HUES6 (cell line): ENCODE measurements around the gene NDST3.

Experiments
- H3K27ac ChIP-seq: 2 replicates; pipeline ENCODE4 v1.7.0; 2013; ENCODE audit warnings: low read depth, mild to moderate bottlenecking, low read length, inconsistent platforms
- H3K27me3 ChIP-seq: 2 replicates; pipeline ENCODE4 v1.6.1; 2013; ENCODE audit warnings: low read length; ENCODE audit not compliant: control insufficient read depth, insufficient read depth
- H3K36me3 ChIP-seq: 2 replicates; pipeline ENCODE4 v1.6.1; 2013; ENCODE audit warnings: low read length; ENCODE audit not compliant: control insufficient read depth, insufficient read depth
- H3K4me1 ChIP-seq: 2 replicates; pipeline ENCODE4 v1.6.1; 2013; ENCODE audit warnings: low read length; ENCODE audit not compliant: control insufficient read depth, insufficient read depth
- H3K4me3 ChIP-seq: 2 replicates; pipeline ENCODE4 v1.5.1; 2013; ENCODE audit warnings: low read depth, low read length
- H3K9ac ChIP-seq: one replicate; pipeline ENCODE4 v1.6.1; 2013; ENCODE audit warnings: mild to moderate bottlenecking, low read length
- H3K9me3 ChIP-seq: 2 replicates; pipeline ENCODE4 v1.6.1; 2013; ENCODE audit warnings: low read depth, low read length; ENCODE audit not compliant: control insufficient read depth, insufficient read depth

The NDST3 gene

DNA sequence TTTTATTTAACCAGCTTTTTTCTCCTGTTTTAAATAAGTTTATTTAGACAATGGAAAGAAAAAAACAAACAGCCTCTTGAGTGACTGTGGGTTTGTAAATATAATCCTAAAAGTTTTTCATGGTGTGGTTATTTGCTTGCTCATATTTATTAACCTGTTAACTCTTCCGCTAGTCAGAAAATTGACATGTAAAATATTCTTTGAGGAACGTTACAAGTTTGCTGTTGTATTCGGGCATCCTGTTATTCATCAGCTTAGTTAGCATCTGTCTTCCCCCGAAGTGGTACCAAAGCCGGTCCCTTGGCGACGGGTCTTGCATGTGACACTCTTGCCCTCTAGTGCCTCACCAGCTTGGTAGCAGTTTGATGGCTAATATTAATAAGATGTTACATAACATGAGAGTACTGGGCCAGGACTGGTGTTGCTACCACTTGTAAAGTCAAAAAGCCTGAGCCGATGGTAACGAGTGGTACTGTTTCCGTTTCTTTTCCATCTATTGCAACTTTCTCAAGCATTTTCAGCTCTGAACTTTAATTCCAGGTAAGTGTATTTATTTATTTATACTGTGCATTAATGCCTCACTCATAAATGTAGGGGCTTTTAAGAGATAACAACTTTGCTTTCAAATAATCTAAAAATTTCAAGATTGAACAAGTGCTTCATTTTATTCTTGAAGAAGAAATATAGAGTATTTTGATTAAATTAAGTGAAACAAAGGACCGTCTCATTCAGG is at the start of gene NDST3:
Gene NDST3, plus strand, starts transcription at position 434 of the 733 bp plus-strand sequence. CDS start 19,425 bp downstream, outside the sequence.
- Histone ChIP-seq H3K36me3 (no peaks in the 10 kb centered on the region), H3K4me3 (peak within 1 kb of the TSS; percentile 85), H3K27ac (no peak within 1 kb of the TSS), H3K4me1 (peaks cover 7% of the 10 kb centered on the region; the same call in 1 of the 2 replicates), H3K27me3 (peaks cover 5% of the 10 kb centered on the region; the same call in 1 of the 2 replicates), H3K9me3 (no peaks in the 10 kb centered on the region), H3K9ac (peak within 1 kb of the TSS; percentile 77)

DNA sequence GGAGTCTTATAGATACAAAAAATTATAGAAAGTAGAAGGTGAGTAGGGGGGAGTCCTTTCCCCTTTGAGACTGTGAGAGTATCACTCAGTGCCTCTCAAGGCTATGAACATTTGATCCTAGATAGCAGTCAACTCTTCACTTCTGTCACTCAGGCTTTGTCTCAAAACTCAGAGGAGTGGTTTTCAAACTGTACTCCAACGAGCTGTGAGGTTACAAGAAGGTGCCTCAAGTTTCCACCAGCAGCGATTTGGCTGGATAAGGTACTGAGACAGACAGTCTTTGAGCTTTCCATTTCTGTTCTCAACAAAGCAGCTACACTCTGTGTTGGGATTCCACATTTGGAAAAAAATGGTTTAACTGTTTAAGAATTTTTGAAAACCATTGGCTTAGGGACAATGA is 48.0 kb upstream of the NDST3 start:
- Histone ChIP-seq H3K9ac (no peak overlapping the region), H3K27ac (no peak overlapping the region), H3K9me3 (no peaks in the 10 kb centered on the region), H3K27me3 (no peaks in the 10 kb centered on the region), H3K4me1 (no peaks in the 10 kb centered on the region), H3K36me3 (no peaks in the 10 kb centered on the region), H3K4me3 (no peak overlapping the region)

DNA sequence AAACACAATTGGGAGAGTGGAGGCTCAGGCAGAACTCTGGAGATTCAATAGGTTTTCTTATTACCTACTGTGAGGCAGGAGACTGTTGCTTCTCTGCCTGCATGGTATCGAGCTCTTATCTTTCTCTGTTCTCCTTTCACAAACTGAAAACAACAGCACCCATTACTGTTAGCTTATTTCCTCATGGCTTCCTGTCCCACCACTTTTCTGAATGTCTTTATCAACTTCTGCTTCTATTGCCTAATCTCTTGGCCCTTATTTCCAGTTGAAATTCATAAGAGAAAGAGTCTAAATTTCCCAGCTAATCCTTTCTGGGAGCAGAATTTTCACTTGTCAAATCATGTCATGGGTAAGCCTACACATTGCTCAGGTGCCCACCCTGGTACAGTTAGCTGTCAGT is 46.8 kb upstream of the NDST3 start:
- Histone ChIP-seq H3K4me3 (no peak overlapping the region), H3K9ac (no peak overlapping the region), H3K9me3 (no peaks in the 10 kb centered on the region), H3K27ac (no peak overlapping the region), H3K4me1 (no peaks in the 10 kb centered on the region), H3K27me3 (no peaks in the 10 kb centered on the region), H3K36me3 (no peaks in the 10 kb centered on the region)

DNA sequence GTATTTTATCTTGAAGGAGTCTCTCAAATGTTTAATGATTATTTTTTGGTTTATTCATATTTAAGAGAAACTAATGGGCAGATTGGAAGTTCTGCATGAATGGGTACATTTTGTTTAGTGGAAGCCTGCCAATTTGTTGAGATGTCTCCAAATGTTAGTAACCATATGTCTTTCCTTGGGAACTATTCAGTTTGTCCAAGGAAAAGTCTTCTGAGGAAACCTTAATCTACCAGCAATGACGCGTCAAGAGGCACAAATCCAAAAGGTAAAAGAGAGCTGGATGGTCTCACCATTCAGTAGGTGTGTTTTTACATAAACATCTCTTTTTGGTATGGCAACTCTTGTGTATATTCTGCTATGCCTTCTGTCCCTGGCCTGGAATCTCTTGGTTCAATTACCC is 37.4 kb upstream of the NDST3 start:
- H3K27ac ChIP-seq = no peak overlapping the region
- no peak overlapping the region for H3K9ac ChIP-seq
- H3K27me3 ChIP-seq = no peaks in the 10 kb centered on the region
- no peaks in the 10 kb centered on the region for H3K4me1 ChIP-seq
- H3K36me3 ChIP-seq = no peaks in the 10 kb centered on the region
- H3K4me3 ChIP-seq = no peak overlapping the region
- no peaks in the 10 kb centered on the region for H3K9me3 ChIP-seq

- no peaks in the 10 kb centered on the region for H3K9me3 ChIP-seq
- H3K4me1 ChIP-seq = no peaks in the 10 kb centered on the region
- no peak overlapping the region for H3K27ac ChIP-seq
- H3K4me3 ChIP-seq = no peak overlapping the region
- no peaks in the 10 kb centered on the region for H3K36me3 ChIP-seq
- H3K9ac ChIP-seq = no peak overlapping the region
- H3K27me3 ChIP-seq = no peaks in the 10 kb centered on the region
Measured at GRCh38 chr4:118004088-118004487, 30.2 kb upstream of the NDST3 start.

DNA sequence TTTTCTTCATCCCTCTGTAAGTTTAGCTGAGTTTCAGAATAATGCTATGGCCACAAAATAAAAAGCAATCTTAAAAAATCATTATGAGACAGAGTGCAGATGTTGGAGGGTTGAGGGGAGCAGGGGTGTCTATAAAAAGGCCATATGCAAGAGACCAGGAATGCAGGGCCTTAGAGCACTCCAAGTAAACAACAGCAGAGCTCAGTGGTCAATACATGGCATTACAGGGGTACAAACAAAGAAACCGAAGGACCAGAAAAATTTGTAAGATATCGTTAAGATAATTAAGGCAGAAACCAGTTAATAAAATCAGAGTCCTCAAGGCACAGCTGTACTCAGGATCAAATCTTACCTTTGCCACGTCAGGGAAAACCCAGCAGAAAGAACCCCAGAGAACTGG is 28.4 kb upstream of the NDST3 start:
- H3K4me3 ChIP-seq = no peak overlapping the region

DNA sequence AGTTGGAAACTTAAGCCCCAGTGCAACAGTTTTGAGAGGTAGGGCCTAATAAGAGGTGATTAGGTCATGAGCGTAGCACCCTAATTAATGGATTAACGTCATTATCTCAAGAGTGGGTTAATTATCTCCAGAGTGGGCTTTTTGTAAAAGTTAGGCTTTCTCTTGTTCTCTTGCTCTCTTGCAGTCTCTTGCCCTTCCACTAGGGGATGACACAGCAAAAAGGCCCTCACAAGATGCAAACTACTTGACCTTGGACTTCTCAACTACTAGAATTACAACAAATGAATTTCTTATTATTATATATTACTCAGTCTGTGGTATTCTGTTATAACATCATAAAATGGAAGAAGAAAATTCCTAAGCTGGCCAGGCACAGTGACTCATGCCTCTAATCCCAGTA is 22.1 kb upstream of the NDST3 start:
- H3K36me3 ChIP-seq = no peaks in the 10 kb centered on the region
- H3K4me1 ChIP-seq = no peaks in the 10 kb centered on the region
- H3K9ac ChIP-seq = no peak overlapping the region
- H3K27me3 ChIP-seq = no peaks in the 10 kb centered on the region
- no peak overlapping the region for H3K4me3 ChIP-seq
- no peak overlapping the region for H3K27ac ChIP-seq
- no peaks in the 10 kb centered on the region for H3K9me3 ChIP-seq

More for the DNA sequence above, 28.4 kb upstream of the NDST3 start:
- no peak overlapping the region for H3K27ac ChIP-seq
- H3K36me3 ChIP-seq = no peaks in the 10 kb centered on the region
- H3K4me1 ChIP-seq = no peaks in the 10 kb centered on the region
- H3K9ac ChIP-seq = no peak overlapping the region
- H3K27me3 ChIP-seq = no peaks in the 10 kb centered on the region
- no peaks in the 10 kb centered on the region for H3K9me3 ChIP-seq

DNA sequence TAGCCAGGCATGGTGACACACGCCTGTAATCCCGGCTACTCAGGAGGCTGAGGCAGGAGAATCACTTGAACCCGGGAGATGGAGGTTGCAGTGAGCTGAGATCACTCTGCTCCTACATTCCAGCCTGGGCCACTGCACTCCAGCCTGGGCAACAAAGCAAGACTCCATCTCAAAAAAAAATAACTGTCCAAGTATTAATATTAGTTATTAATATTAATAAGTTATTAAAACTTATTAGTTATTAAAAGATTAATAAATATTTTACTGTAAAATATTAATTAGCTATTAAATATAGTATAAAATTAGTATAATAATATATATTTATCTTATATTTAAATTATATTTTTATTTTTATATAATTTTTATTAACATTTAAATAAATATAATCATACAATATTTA is 19.5 kb upstream of the NDST3 start:
- Histone ChIP-seq H3K4me3 (no peak overlapping the region), H3K27me3 (no peaks in the 10 kb centered on the region), H3K4me1 (no peaks in the 10 kb centered on the region), H3K27ac (no peak overlapping the region), H3K9me3 (no peaks in the 10 kb centered on the region), H3K9ac (no peak overlapping the region), H3K36me3 (no peaks in the 10 kb centered on the region)

- Histone ChIP-seq H3K36me3 (no peaks in the 10 kb centered on the region), H3K4me3 (no peak overlapping the region)
Measured at GRCh38 chr4:118018381-118019145, 15.7 kb upstream of the NDST3 start.

DNA sequence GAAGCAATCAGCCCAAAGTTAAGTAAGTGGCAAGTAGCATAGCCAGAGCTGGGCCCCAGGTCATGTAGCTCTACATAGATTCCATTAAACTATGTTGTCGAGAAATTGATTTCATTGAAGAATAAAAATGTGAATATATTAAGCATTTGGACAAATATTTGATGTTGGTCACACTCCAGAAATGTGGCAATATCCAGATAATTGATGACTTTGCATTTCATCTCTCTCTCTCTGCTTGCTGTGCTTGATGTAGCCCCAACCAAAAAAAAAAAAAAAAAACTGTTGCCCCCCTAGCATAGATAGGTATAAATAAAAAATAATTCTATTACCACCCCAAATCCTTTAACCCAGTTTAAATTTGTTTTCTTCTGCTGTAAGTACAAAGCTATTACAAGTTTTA is 7.5 kb upstream of the NDST3 start:
- no peaks in the 10 kb centered on the region for H3K36me3 ChIP-seq
- no peak overlapping the region for H3K9ac ChIP-seq
- no peak overlapping the region for H3K4me3 ChIP-seq
- no peaks in the 10 kb centered on the region for H3K27me3 ChIP-seq
- H3K9me3 ChIP-seq = no peaks in the 10 kb centered on the region
- H3K27ac ChIP-seq = no peak overlapping the region
- H3K4me1 ChIP-seq = no peaks in the 10 kb centered on the region

More at GRCh38 chr4:118018381-118019145, 15.7 kb upstream of the NDST3 start:
- no peaks in the 10 kb centered on the region for H3K4me1 ChIP-seq
- H3K9ac ChIP-seq = no peak overlapping the region
- H3K27ac ChIP-seq = no peak overlapping the region
- no peaks in the 10 kb centered on the region for H3K9me3 ChIP-seq
- H3K27me3 ChIP-seq = no peaks in the 10 kb centered on the region

- H3K36me3 ChIP-seq = no peaks in the 10 kb centered on the region
- H3K4me3 ChIP-seq = no peak overlapping the region
- H3K9ac ChIP-seq = no peak overlapping the region
- H3K4me1 ChIP-seq = peaks cover 7% of the 10 kb centered on the region; the same call in 1 of the 2 replicates
- H3K9me3 ChIP-seq = no peaks in the 10 kb centered on the region
- peaks cover 5% of the 10 kb centered on the region; the same call in 1 of the 2 replicates for H3K27me3 ChIP-seq
- H3K27ac ChIP-seq = no peak overlapping the region
Measured at GRCh38 chr4:118029224-118029623, 5.1 kb upstream of the NDST3 start.
